ENCODE measurements around the gene EFNB2. TPM values are rescaled to one million over a fixed set of nuclear protein-coding genes. Genes with fewer than 3 reads are reported as not detected.

The EFNB2 gene
- total and polyA plus RNA-seq, 4 donors, result 34.2 to 83.3 (median 45.1) TPM

DNA sequence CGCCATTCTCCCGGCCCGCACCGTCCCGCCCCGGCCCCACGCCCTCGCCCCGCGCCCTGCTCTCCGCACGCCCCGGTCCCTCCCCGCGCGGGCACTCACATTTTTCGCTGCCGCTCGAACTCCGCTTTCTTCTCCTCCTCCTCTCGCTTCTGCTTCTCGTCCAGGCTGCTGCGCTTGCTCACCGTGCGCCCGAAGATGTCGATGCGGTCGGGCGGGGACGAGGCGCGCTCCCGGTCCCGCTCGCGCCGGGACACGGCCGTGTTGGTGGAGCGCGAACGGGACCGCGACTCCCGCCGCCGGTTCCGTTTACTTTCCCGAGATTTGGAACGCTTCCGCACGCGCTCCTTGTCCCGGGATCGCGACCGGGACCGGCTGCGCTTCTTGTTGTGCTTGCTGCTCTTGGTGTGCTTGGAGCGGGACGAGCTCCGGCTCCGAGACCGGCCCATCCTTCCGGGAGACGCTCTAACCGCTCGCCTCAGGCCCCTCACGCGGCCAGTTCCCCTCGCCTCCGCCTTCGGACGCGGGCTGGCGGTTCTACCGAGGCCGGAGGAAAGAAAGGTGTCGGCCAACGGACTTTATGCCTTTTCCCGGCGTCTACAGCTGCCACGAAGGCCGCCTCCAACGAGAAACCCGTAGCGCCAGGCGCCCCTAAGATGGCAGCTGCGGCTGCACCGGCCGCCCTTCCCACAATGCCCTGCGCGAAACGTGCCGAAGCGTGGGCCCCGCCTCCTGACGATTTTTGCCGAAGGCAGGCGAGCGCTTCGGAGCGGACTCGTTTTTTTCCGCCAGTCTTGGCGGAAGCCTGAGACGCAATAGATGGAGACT is 32.2 kb upstream of the EFNB2 start, which contains the start of gene ARGLU1:
ARGLU1 (minus strand) TSS at position 664 of the 825 bp plus-strand sequence; CDS start at position 446, 218 bp downstream.
- under 1% methylated on average over 108 of the region's 108 CpGs for WGBS (ENCODE audit: insufficient coverage)

DNA sequence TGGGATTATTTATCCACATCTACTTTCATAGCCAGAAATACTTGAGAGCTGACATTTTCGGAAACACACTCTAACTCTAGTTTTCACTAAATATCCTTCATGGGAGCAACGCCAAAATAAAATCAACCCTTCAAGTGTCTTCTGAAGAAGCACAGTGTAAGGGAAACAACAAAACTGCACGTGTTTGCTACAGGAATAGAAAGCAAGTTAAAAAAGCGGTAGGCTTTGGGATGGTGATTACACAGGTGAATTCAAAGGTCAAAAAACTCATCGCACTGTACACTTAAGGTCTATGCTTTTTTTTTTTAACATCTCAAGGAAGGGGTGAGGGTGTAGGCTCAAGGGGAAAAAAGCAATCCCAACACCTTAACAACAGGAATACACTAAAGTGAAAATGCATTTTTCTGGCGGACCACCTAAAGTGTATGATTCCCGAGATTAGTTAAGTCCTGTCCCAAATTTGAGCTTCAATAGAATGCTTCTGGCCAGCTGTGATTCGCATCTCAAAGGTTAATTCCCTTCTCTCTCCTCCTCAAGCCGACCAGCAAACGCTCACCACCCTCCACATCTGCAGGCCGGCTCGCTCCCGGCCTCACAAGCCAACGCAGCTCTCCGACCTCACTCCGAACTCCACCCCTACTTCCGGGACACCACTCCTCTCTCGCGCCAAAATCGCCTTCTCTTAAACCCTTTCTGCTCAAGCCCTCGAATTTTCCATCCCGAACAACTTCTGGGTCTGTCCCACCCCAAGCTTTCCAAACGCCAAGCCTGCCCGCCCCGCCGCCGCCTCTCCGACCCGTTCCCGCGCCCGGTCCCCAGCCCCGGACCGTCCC is 31.4 kb upstream of the EFNB2 start:
- 0% methylated on average over 29 of the region's 34 CpGs for WGBS (ENCODE audit: insufficient coverage)
- peak overlapping the region; percentile 99 for H3K4me3 ChIP-seq (ENCODE audit: low read depth, low read length)
- H3K27ac ChIP-seq (ENCODE audit: low read depth, low read length), result peak overlapping the region; percentile 100
- H3K4me1 ChIP-seq (ENCODE audit: control insufficient read depth, insufficient read depth, low read length), result peaks cover 4% of the 10 kb centered on the region
- H3K36me3 ChIP-seq (ENCODE audit: control insufficient read depth, insufficient read depth, low read length), result no peaks in the 10 kb centered on the region
- peak in 3 of 6 donors; percentile 25 to 78 (median 64) for DNase-seq (ENCODE audit: low read depth in 4 of 6, low spot score in 6 of 6)
- H3K9me3 ChIP-seq (ENCODE audit: control insufficient read depth, insufficient read depth, low read length), result no peaks in the 10 kb centered on the region
- H3K27me3 ChIP-seq (ENCODE audit: control insufficient read depth, insufficient read depth, low read length), result no peaks in the 10 kb centered on the region

More for the DNA sequence above, 32.2 kb upstream of the EFNB2 start, which contains the start of gene ARGLU1:
- Histone ChIP-seq H3K27me3 (ENCODE audit: control insufficient read depth, insufficient read depth, low read length) (no peaks in the 10 kb centered on the region), H3K9me3 (ENCODE audit: control insufficient read depth, insufficient read depth, low read length) (no peaks in the 10 kb centered on the region), H3K4me3 (ENCODE audit: low read depth, low read length) (peak within 1 kb of the TSS; percentile 99), H3K36me3 (ENCODE audit: control insufficient read depth, insufficient read depth, low read length) (no peaks in the 10 kb centered on the region), H3K4me1 (ENCODE audit: control insufficient read depth, insufficient read depth, low read length) (peaks cover 4% of the 10 kb centered on the region), H3K27ac (ENCODE audit: low read depth, low read length) (peak within 1 kb of the TSS; percentile 100)
- DNase-seq (ENCODE audit: low read depth in 4 of 6, low spot score in 6 of 6), result peak; percentile 85 to 99 (median 92)

DNA sequence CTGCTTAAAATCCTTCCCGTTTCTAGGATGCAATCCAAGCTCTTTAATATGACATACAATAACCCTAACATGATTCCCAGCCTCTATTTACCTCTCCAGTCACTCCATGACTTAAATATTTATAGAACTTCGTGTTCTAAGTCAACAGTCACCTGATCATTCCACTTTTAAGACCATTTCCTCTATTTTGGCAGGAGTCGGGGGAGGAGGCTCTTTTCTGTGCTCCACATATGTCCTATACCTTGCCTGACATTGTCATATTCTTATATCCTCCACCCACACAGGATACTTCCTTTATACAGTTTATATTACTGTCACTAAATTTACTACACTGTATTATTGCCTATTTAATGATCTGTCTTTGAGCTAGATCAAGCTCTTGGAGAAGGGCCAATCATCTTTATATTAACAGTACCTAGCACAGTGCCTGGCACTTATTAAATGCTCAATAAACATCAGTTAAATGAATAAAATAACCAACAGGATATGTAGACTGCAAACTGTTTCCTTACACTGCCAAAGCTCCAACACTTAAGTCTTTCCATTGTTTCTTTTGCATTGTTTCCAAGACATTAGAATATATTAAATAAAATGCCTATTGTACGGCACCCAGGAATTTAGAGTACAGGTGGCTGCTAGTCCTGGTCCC is 29.8 kb upstream of the EFNB2 start:
- DNase-seq (ENCODE audit: low read depth in 4 of 6, low spot score in 6 of 6), result no peak
- Histone ChIP-seq H3K27me3 (ENCODE audit: control insufficient read depth, insufficient read depth, low read length) (no peaks in the 10 kb centered on the region), H3K9me3 (ENCODE audit: control insufficient read depth, insufficient read depth, low read length) (no peaks in the 10 kb centered on the region), H3K4me3 (ENCODE audit: low read depth, low read length) (no peak overlapping the region), H3K36me3 (ENCODE audit: control insufficient read depth, insufficient read depth, low read length) (no peaks in the 10 kb centered on the region), H3K27ac (ENCODE audit: low read depth, low read length) (no peak overlapping the region), H3K4me1 (ENCODE audit: control insufficient read depth, insufficient read depth, low read length) (peaks cover 2% of the 10 kb centered on the region)
- 68% methylated on average over 2 of the region's 4 CpGs for WGBS (ENCODE audit: insufficient coverage)

DNA sequence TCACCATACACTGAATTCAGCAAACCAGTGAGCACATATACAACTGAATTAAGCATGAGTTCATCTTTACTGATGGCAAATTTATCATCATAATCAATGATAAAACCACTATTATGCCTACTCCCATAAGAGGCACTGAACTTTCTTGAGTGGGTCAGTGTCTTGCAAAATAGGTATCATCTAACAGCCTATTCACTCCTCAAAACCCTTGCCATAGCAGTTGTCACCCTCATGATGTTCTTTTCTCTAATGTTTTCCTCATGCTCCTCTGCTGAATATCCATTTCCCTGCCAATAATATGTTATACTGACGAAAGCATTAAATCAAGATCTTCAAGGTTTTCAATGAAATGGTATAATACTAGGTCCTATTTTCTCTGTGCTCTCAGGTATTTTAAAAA is 26.8 kb upstream of the EFNB2 start:
- H3K36me3 ChIP-seq (ENCODE audit: control insufficient read depth, insufficient read depth, low read length), result no peaks in the 10 kb centered on the region
- H3K4me1 ChIP-seq (ENCODE audit: control insufficient read depth, insufficient read depth, low read length), result no peaks in the 10 kb centered on the region
- H3K4me3 ChIP-seq (ENCODE audit: low read depth, low read length), result no peak overlapping the region
- no peaks in the 10 kb centered on the region for H3K9me3 ChIP-seq (ENCODE audit: control insufficient read depth, insufficient read depth, low read length)
- no peaks in the 10 kb centered on the region for H3K27me3 ChIP-seq (ENCODE audit: control insufficient read depth, insufficient read depth, low read length)
- no CpG with 5 or more reads among the region's 1 CpG for WGBS (ENCODE audit: insufficient coverage)
- no peak for DNase-seq (ENCODE audit: low read depth in 4 of 6, low spot score in 6 of 6)
- H3K27ac ChIP-seq (ENCODE audit: low read depth, low read length), result no peak overlapping the region

DNA sequence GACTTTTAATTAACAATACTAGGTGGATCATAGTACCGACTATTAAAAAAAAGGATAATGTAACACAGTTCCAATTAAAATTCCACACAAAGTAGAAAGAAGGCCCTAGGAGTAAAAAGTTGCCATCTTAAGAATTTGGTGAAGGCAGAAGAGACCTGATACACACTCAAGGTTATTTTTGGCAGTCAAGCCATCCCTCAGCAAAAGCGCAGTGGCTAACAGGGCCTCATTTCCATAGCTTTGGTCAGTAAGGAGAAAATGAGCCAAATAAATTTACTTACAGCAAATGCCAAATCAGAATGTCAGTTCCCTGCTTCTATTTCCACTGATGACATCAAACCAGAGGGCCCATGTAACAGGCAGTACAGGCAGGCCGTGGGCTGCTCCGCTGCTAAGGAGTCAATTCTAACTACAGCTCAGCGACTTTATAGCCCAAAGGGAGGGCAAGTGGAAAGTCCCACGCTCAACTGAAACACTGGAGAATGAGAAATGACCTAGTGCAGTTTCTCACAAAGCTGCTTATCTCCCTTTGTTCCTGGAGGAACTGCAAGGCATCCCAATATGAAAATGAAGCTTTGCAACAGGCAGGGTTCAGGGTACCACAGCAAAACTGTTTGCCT is 26.2 kb upstream of the EFNB2 start:
- H3K27ac ChIP-seq (ENCODE audit: low read depth, low read length), result no peak overlapping the region
- DNase-seq (ENCODE audit: low read depth in 4 of 6, low spot score in 6 of 6), result peak in 2 of 6 donors; percentile 26 to 35
- no peaks in the 10 kb centered on the region for H3K4me1 ChIP-seq (ENCODE audit: control insufficient read depth, insufficient read depth, low read length)
- H3K36me3 ChIP-seq (ENCODE audit: control insufficient read depth, insufficient read depth, low read length), result no peaks in the 10 kb centered on the region
- WGBS (ENCODE audit: insufficient coverage), result 19% methylated on average over 4 of the region's 6 CpGs
- no peak overlapping the region for H3K4me3 ChIP-seq (ENCODE audit: low read depth, low read length)
- H3K9me3 ChIP-seq (ENCODE audit: control insufficient read depth, insufficient read depth, low read length), result no peaks in the 10 kb centered on the region
- no peaks in the 10 kb centered on the region for H3K27me3 ChIP-seq (ENCODE audit: control insufficient read depth, insufficient read depth, low read length)

DNA sequence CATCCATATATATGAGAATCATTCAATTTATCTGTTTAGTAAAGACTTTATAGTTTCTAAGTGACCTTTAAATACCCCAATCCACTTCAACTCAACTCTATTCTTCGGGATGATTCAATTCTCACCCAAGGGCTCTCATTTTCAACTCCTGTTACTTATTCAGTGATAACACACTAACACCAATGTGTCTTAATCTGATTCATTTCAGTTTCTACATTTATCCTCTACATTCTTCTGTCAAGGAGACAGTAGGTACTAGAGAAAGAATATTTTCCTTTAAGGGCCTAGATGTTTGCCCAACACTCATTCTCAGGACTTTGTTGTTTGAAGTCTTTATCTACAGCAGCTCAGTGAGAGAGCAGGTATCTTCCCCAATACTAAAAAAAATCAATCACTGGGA is 25.4 kb upstream of the EFNB2 start:
- no peaks in the 10 kb centered on the region for H3K4me1 ChIP-seq (ENCODE audit: control insufficient read depth, insufficient read depth, low read length)
- no peaks in the 10 kb centered on the region for H3K27me3 ChIP-seq (ENCODE audit: control insufficient read depth, insufficient read depth, low read length)
- WGBS (ENCODE audit: insufficient coverage), result no CpG with 5 or more reads among the region's 1 CpG
- DNase-seq (ENCODE audit: low read depth in 4 of 6, low spot score in 6 of 6), result no peak
- no peaks in the 10 kb centered on the region for H3K9me3 ChIP-seq (ENCODE audit: control insufficient read depth, insufficient read depth, low read length)
- H3K27ac ChIP-seq (ENCODE audit: low read depth, low read length), result no peak overlapping the region
- no peak overlapping the region for H3K4me3 ChIP-seq (ENCODE audit: low read depth, low read length)
- peaks cover under 1% of the 10 kb centered on the region for H3K36me3 ChIP-seq (ENCODE audit: control insufficient read depth, insufficient read depth, low read length)

DNA sequence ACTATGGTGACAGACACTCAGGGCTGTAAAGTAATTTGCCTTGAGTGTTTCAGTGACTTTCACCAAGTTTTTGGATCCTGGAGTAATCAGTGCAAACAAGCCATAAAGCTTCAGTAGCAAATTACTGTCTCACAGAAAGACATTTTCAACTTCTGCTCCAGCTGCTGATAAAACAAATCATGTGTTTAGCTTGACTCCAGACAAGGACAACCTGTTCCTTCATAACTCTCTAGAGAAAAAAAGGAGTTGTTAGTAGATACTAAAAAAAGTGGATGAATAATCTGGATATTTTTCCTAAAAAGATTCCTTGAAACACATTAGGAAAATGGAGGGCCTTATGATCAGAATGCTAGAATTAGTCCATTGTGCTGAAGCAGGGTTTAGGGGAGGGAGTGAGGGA is 23.1 kb upstream of the EFNB2 start:
- DNase-seq (ENCODE audit: low read depth in 4 of 6, low spot score in 6 of 6), result no peak
- H3K36me3 ChIP-seq (ENCODE audit: control insufficient read depth, insufficient read depth, low read length), result peaks cover 9% of the 10 kb centered on the region
- H3K9me3 ChIP-seq (ENCODE audit: control insufficient read depth, insufficient read depth, low read length), result no peaks in the 10 kb centered on the region
- no peaks in the 10 kb centered on the region for H3K4me1 ChIP-seq (ENCODE audit: control insufficient read depth, insufficient read depth, low read length)
- H3K4me3 ChIP-seq (ENCODE audit: low read depth, low read length), result no peak overlapping the region
- H3K27me3 ChIP-seq (ENCODE audit: control insufficient read depth, insufficient read depth, low read length), result no peaks in the 10 kb centered on the region
- H3K27ac ChIP-seq (ENCODE audit: low read depth, low read length), result no peak overlapping the region

DNA sequence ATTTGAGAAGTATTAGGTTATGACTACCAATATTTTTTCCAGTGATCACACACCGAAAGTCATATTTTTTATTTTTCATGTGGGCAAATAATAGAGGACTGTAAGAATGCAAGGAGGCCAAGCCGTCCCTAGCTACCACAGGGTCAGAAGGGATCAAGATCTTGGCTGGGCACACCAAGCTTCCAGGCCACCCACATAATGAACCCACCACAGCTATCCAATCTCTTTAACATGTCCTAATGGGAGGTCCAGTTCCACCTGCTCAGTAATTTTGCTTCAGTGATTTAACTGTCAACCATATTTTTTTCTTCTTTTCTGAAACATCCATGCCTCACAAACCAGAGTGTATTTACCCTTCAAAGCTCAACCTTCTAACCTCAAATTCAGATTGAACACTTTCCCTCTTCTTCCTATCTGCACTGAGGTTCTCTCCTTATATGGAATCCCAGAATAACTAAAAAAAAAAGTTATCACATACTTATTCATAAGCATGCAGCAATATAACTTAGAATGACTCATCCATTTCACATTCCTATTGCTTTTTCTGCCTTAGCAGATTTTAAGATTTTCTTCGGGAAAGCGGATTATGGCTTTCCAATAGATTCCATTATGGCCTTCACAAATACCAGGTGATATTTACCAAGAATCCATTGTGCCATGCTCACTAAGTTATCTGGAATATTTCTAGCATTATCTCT is 20.3 kb upstream of the EFNB2 start:
- Histone ChIP-seq H3K27me3 (ENCODE audit: control insufficient read depth, insufficient read depth, low read length) (no peaks in the 10 kb centered on the region), H3K4me1 (ENCODE audit: control insufficient read depth, insufficient read depth, low read length) (no peaks in the 10 kb centered on the region), H3K9me3 (ENCODE audit: control insufficient read depth, insufficient read depth, low read length) (no peaks in the 10 kb centered on the region), H3K27ac (ENCODE audit: low read depth, low read length) (no peak overlapping the region), H3K36me3 (ENCODE audit: control insufficient read depth, insufficient read depth, low read length) (peaks cover 9% of the 10 kb centered on the region), H3K4me3 (ENCODE audit: low read depth, low read length) (no peak overlapping the region)
- no peak for DNase-seq (ENCODE audit: low read depth in 4 of 6, low spot score in 6 of 6)
- WGBS (ENCODE audit: insufficient coverage), result 100% methylated on average over 3 of the region's 4 CpGs

DNA sequence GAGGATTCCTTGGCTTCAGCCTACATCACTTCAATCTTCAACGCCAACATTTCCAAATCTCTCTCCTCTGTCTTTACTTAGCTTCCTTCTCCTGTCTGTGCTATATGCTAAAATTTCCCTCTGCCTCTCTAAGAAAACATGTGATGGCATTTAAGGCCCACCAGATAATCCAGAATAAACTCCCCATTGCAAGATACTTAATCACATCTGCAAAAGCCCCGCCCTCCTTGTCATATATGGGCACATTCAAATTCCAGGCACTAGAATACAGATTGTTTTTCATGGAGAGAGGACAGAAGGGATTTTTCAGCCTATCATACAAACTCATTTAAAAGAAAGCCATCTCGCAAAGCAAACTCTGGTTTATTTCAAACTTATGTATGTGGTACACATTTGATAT is 16.3 kb upstream of the EFNB2 start:
- WGBS (ENCODE audit: insufficient coverage), result 94% methylated on average over 1 of the region's 3 CpGs
- no peak overlapping the region for H3K27ac ChIP-seq (ENCODE audit: low read depth, low read length)
- DNase-seq (ENCODE audit: low read depth in 4 of 6, low spot score in 6 of 6), result no peak
- no peaks in the 10 kb centered on the region for H3K9me3 ChIP-seq (ENCODE audit: control insufficient read depth, insufficient read depth, low read length)
- no peak overlapping the region for H3K4me3 ChIP-seq (ENCODE audit: low read depth, low read length)
- H3K36me3 ChIP-seq (ENCODE audit: control insufficient read depth, insufficient read depth, low read length), result peaks cover 14% of the 10 kb centered on the region
- H3K4me1 ChIP-seq (ENCODE audit: control insufficient read depth, insufficient read depth, low read length), result no peaks in the 10 kb centered on the region
- H3K27me3 ChIP-seq (ENCODE audit: control insufficient read depth, insufficient read depth, low read length), result no peaks in the 10 kb centered on the region

Measured in spinal cord (tissue), 10 donors.